22Rv1 (cell line): ENCODE data around the gene BCAP31.

ENCODE experiments used
- H3K27ac ChIP-seq: fragments of 450-650 bp; 2 replicates; pipeline ENCODE4 v1.5.1; 2017
- ZFX ChIP-seq: fragments of 450-650 bp; IDR thresholded peaks from 2 replicates; pipeline ENCODE4 v1.6.1; 2017; ENCODE audit warnings: antibody characterized with exemption, borderline replicate concordance
- TF ChIP-seq, protein P1 (sequence below): fragments of 450-650 bp; IDR thresholded peaks from 2 replicates; pipeline ENCODE4 v1.5.1; 2017; ENCODE audit warnings: mild to moderate bottlenecking

The BCAP31 gene

DNA sequence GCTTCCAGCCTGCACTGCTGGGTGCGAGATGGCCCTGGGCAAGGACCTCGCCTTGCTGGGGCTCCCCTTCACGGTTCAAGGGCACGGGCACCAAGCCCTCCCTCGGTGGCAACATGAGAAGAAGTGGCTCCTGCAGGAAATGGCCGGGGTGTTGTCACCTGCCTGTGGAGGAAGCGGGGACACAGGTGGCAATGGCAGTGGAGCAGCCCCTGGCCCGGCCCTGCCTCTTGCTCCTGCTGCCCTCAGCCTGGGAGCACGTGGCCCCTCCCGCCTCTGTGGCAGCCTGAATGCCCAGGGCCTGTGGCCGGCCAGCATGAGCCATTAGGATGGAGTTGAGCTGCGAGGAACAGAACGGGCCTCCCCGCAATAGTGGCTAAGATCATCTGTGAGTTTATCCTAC, 17.3 kb upstream of the BCAP31 start:
- no peak overlapping the region for H3K27ac ChIP-seq
- TF ChIP-seq, protein P1, sequence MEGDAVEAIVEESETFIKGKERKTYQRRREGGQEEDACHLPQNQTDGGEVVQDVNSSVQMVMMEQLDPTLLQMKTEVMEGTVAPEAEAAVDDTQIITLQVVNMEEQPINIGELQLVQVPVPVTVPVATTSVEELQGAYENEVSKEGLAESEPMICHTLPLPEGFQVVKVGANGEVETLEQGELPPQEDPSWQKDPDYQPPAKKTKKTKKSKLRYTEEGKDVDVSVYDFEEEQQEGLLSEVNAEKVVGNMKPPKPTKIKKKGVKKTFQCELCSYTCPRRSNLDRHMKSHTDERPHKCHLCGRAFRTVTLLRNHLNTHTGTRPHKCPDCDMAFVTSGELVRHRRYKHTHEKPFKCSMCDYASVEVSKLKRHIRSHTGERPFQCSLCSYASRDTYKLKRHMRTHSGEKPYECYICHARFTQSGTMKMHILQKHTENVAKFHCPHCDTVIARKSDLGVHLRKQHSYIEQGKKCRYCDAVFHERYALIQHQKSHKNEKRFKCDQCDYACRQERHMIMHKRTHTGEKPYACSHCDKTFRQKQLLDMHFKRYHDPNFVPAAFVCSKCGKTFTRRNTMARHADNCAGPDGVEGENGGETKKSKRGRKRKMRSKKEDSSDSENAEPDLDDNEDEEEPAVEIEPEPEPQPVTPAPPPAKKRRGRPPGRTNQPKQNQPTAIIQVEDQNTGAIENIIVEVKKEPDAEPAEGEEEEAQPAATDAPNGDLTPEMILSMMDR: no peak
- TF ChIP-seq ZFX: no peak

DNA sequence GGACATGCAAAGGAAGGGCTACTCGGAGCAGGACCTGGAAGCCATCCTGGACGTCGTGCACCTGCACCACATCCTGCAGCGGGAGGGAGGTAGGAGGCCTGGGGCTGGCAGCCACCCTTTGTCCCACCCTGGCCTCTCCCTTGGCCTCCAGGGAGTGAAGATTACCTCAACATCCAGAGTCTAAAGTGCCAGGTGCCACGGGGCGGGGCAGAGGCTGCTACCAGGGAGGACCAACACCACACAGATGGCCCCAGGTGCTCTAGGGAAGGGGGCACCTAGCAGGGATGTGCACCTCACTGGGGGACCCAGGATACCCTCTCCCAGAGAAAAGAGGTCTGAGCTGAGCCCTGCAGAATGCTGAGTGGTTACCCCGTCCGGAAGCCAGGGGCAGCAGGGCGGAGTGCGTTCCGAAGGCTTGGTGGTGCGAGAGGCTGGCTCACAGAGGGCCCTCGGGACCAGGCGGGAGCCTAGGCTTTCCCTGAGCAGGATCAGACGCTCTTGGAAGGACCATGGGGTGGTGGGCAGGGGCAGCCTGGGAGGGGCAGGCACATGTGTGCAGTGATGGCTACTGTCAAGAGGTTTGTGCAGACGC, 16.5 kb upstream of the BCAP31 start:
- TF ChIP-seq ZFX: no peak
- TF ChIP-seq, protein P1: no peak
- H3K27ac ChIP-seq: no peak overlapping the region

DNA sequence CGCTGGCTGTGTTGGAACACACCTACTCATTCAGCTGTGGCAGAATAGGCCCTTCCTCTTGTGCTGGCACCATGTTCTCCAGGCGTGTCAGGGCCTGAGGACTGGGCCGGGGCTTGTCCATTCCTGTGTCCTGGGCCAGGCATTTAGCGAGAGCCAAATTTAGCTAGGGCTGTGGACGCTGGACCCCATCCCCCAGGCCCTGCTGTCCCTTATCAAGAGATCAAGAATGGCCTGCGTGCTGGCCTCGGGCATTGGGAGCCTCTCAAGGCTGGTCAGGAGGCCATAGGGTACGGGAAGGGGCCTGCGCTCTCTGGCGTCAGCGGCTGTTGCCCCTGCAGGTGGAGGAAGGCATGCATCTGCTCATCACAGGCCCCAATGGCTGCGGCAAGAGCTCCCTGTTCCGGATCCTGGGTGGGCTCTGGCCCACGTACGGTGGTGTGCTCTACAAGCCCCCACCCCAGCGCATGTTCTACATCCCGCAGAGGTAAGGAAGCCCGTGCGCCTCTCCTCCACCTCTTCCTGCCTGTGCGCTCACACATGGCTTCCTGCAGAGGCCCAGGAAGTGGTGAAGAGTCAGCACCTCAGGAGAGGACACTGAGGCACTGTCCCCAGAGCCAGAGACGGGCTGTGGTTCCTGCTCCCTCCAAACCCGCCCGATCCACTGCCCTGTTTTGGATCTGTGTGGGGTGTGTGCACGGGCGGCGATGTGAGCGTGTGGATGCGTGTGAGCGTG, 15.7 kb upstream of the BCAP31 start:
- no peak for TF ChIP-seq ZFX
- TF ChIP-seq, protein P1: no peak
- H3K27ac ChIP-seq: no peak overlapping the region

DNA sequence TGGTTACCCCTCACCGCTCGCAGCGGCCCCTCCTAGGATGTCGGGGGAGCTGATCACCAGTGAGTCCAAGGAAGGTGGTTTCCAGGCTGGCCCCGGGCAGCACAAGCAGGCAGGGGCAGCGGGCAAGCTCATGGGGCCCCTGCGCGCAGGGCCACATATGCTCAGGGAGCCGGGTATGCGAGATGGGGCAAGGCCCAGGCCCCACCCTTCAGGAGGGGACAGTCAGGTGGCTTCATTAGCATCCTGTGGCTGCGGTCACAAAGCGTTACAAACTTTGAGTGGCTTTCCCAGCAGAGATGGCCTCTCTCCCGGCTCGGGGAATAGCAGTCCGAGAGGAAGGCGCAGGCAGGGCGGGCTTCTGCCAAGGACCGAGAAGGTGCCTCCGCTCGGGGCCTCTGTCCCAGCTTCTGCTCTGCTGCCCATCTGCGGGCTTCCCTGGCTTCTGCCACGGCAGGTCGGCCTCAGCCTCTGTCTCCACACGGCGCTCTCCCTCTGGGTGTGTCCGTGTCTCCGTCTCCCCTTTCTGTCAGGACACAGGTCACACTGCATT, 13.9 kb upstream of the BCAP31 start:
- TF ChIP-seq ZFX: no peak
- TF ChIP-seq, protein P1: no peak
- no peak overlapping the region for H3K27ac ChIP-seq

DNA sequence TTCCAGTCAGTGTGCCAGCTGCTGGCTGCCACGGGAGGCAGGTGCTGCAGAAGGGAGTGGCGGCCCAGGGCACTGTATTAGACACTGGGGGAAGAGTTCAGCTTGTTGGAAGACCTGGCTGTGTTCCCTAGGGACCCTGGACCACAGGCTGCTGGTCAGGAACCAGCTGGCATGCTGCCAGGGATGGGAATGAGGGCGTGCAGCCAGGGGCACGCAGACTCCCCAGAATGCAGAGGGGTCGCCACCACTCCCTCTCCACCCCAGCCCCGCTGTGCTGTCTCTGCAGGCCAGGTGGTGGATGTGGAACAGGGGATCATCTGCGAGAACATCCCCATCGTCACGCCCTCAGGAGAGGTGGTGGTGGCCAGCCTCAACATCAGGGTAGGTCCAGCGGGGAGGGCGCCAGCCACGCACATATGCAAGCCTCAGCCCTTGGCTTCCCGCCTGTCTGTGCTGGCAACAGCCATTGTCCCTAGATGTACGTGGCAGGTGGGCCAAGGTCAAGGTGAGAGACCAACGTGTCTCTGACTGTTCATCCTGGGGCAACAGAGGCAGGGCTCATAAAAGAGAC, 12.8 kb upstream of the BCAP31 start:
- TF ChIP-seq, protein P1: no peak
- no peak for TF ChIP-seq ZFX
- no peak overlapping the region for H3K27ac ChIP-seq

DNA sequence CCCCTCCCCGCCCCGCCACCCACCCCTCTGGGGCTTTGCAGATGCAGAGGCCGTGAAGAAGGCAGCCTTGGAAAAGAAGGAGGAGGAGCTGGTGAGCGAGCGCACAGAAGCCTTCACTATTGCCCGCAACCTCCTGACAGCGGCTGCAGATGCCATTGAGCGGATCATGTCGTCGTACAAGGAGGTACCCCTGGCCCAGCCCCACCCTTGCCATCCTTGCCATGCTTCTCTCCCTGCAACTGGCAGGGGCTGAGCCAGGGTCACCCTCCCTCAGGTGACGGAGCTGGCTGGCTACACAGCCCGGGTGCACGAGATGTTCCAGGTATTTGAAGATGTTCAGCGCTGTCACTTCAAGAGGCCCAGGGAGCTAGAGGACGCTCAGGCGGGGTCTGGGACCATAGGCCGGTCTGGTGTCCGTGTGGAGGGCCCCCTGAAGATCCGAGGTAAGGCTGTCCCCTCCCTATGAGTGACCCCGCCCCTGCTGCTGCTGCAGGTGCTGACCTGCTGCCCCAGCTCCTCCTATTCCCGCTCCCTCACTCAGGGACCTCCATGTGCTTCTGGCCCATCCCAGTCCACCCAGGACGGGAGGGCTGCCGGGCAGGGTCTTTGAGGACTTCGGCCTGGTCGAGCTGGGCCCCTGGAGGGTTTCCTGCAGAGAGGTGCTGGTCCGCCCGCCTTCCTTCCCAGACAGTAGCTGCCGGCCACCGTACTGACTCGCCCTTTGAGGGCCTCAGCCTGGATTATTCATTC, 12.1 kb upstream of the BCAP31 start:
- H3K27ac ChIP-seq: no peak overlapping the region
- TF ChIP-seq, protein P1: no peak
- no peak for TF ChIP-seq ZFX
